ENCODE measurements around the gene GAREM2. TPM values are rescaled to one million over a fixed set of nuclear protein-coding genes. Genes with fewer than 3 reads are reported as not detected.
A peak's percentile ranks its signal among the peaks of the same experiment; 100 is the strongest.

The GAREM2 gene
- total and polyA plus RNA-seq, 9 of the 15 experiments (the other 6 are each of a cell fraction or from before 2014, with no cell fraction given) = 1.7 to 12.4 (median 2.5) TPM

GRCh38 chr2:26141145-26141769 is 31.6 kb upstream of the GAREM2 start (continued):
- TF ChIP-seq ZNF384 (IDR thresholded peaks at IDR 0.05; ENCODE audit: low read depth, low read length) (no peak), PCBP2 (IDR thresholded peaks at IDR 0.05; ENCODE audit: low read depth, low read length, poor library complexity, severe bottlenecking) (no peak), MEF2A (IDR thresholded peaks at IDR 0.05; ENCODE audit: control insufficient read depth, low read depth, low read length) (peak; percentile 24; the same call in 1 of the 2 replicates), POLR2G (IDR thresholded peaks at IDR 0.05; ENCODE audit: low read depth, low read length) (peak; percentile 66), JUN (IDR thresholded peaks at IDR 0.05; ENCODE audit: borderline replicate concordance, low read depth, low read length) (no peak), JUN (CRISPR knock-in tag; IDR thresholded peaks at IDR 0.05; ENCODE audit: borderline replicate concordance) (no peak), HMGXB4 (CRISPR knock-in tag; IDR thresholded peaks at IDR 0.05) (no peak), ZFX (CRISPR knock-in tag; IDR thresholded peaks at IDR 0.05) (no peak), CBX2 (IDR thresholded peaks at IDR 0.05; ENCODE audit: insufficient read depth, low read length, poor library complexity, severe bottlenecking) (no peak), GABPA (tag; conservative IDR thresholded peaks at IDR 0.05; ENCODE audit: low read depth) (no peak), SREBF1 (IDR thresholded peaks at IDR 0.05; ENCODE audit: borderline replicate concordance, low read depth, low read length) (no peak), SREBF2 (CRISPR knock-in tag; IDR thresholded peaks at IDR 0.05) (no peak), ZZZ3 (IDR thresholded peaks at IDR 0.05) (no peak)
